HG02571 (cell line): ENCODE results near the gene PRR15.
"Not testable (repeated sequence)": the region's sequence is repeated elsewhere in the genome, so short reads cannot be mapped to it uniquely, and the experiment has no call there.

ENCODE experiments used
- ATAC-seq: cut with Tn5 transposase; IDR thresholded peaks from one replicate; pipeline ENCODE4 v1.9.1; 2021; ENCODE audit warnings: mild to moderate bottlenecking, moderate library complexity; ENCODE audit not compliant: unreplicated experiment

Gene PRR15, protein sequence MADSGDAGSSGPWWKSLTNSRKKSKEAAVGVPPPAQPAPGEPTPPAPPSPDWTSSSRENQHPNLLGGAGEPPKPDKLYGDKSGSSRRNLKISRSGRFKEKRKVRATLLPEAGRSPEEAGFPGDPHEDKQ

DNA sequence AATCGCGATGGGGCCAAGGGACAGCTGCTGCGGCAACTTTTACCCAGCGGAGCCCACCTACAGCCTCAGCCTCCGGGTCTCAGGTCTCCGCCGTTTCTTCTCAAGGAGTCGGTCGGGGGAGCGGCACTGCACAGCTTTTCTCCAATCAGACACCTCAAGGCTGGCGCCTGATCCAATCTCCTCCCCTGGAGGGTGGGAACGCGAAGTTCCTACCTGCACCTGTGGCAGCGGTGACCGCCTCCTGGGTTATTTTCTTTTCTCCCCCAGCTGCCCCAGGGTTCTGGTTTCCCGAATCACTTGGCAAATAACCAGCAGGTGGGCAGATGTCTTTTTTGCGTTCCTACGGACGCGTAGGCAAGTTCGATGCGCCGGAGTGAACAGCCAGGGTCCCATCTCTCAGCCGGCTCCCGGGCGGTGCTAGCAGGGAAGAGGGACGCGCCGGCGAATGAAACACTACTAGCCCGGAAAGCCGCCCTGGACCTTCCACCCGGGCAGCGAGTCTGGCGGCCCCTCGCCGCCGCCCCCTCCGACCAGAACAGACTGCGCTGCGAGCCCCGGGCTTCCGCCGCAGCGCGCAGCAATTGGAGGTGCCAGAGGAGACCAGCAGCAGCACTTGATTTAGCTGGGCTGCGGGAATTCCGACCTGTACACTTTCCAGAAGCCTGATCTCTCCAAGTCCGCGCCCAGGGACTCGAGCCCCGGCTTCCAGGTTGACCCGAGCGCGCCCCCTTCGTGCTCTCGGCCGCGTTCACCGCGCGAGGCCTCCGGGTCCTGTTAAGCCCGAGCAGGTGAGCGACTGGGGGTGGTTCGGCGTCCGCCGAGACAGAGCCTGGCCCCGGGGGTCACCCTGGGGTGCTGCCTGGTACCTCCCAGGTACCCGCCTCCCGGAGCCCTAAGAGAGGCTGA is at the start of gene PRR15:
TSS of gene PRR15 (plus strand) at position 246 of the 906 bp plus-strand sequence. CDS start 2,495 bp downstream, outside the sequence.
- ATAC-seq, result no peak

DNA sequence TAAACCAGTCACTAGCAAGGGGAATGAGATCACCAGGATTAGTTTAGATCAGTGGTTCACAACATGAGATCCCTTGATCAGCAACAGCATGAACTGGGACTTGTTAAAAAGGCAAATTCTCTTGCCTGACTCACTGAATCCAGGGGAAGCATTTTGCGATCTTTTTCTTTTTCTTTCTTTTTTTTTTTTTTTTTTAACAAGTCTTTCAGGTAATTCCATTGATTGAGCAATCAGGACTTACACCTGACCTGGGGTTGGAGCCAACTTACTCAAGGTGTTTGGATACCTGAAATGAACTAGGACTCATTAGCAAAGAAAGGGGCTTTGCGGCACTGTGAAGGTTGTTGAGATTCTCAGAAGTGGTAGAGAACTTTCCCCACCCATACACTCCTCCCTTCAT is 47.1 kb upstream of the PRR15 start:
- no peak for ATAC-seq

DNA sequence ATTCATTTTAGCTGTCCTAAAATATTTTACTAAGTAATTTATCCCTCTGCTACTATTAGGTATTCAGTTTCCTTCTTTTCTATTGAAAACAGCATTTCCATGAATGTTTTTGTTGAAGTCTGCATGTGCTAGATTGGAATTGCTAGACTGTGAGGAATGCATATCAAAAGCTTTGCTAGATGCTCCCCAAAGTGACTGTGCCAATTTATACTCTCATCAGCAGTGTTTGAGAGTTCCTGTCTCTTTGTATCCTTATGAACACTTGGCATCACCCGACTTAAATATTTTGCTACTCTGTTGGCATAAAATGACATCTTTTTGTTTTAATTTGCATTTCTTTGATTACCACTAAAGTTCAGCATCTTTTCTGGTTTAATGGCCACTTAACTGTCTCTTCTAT is 45.0 kb upstream of the PRR15 start:
- no peak for ATAC-seq

DNA sequence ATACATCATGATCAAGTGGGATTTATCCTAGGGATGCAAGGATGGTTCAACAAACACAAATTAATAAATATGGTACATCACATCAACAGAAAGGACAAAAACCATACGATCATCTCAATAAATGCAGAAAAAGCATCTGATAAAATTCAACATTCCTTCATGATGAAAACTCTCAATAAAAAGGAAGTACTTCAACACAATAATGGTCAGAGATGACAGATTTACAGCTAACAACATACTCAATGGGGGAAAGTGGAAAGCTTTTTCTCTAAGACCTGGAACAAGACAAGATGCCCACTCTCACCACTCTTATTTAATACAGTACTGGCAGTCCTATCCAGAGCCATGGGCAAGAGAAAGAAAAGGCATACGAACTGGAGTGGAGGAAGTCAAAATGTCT is 39.9 kb upstream of the PRR15 start:
- no peak for ATAC-seq

DNA sequence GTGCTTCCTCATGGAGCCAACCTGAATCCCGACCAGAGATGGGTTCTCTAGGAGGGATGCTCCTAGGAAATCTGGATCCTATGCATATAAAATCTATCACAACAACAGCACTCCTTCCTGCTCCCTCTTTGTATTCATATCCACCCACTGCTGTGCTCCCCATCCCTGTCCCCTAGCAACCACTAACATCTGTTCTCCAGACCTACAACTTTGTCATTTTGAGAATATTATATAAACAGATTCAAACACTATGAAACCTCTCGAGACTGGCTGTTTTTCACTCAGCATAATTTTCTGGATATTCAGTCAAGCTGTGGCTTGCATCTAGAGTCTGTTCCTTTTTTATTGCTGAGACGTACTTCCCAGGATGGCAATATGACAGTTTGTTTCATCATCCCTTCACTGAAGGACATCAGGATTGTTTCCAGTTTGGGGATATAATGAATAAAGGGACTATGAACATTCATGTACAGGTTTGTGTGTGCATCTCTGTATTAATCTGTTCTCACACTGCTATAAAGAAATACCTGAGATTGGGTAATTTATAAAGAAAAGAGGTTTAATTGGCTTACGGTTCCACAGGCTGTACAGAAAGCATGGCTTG is 36.0 kb upstream of the PRR15 start:
- ATAC-seq, result no peak

DNA sequence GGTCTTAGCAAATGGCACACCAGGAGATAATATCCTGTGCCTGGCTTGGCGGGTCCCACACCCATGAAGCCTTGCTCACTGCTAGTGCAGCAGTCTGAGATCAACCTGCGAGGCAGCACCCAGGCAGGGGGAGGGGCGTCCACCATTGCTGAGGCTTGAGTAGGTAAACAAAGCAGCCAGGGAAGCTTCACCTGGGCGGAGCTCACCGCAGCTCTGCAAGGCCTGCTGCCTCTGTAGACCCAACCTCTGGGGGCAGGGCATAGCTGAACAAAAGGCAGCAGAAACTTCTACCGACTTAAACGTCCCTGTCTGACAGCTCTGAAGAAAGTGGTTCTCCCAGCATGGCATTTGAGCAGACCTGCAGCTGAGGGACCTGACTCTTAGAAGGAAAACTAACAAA is 35.1 kb upstream of the PRR15 start:
- not testable (repeated sequence) for ATAC-seq

DNA sequence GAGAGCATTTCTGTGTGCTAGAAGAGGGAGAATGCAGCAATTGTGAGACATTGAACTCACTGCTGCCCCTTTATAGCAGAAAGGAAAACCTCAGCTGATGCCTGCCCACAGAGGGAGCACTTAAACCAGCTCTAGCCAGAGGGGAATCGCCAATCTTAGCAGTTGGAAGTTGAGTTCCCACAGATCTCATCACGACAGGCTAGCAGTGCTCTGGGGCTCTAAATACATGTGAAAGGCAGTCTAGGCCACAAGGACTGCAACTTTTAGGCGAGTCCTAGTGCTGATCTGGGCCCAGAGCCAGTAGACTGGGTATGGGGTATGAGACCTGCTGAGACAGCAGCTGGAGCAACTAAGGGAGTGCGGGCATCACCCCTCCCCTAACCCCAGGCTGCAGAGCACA is 25.2 kb upstream of the PRR15 start:
- no peak for ATAC-seq

DNA sequence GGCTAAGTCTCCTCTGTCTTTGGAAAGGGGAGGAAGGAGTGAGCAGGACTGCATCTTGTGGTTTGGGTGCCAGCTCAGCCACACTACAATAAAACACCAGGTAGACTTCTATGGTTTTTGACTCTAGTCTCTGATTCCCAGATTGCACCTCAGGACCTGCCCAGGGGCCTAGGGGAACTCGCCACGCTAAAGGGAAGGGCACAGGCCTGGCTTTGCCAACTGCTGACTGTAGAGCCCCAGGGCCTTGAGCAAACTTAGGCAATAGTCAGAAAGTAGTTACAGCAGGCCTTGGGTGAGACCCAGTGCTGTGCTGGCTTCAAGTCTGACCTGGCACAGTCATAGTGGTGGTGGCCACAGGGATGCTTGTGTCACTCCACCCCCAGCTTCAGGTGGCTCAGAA is 24.2 kb upstream of the PRR15 start:
- ATAC-seq, result no peak

DNA sequence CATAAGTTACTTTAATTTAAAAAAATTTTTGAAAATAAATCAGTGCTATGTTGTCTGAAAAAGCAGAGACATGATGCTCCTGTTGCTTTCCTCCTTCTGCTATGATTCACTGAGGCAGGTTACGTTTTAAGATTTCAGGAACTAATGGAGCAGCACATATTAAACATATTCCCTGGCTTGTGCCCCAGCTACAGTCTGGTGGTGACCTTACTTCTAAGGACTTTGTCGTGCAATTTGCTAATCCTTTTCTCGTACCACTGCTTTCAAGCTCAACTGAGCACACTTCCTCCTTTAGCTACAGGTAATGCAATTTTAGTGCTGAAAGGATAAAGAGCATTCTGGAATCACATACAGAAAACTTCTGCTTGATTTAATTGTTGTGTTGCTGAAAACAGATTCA is 16.2 kb upstream of the PRR15 start:
- ATAC-seq, result no peak

DNA sequence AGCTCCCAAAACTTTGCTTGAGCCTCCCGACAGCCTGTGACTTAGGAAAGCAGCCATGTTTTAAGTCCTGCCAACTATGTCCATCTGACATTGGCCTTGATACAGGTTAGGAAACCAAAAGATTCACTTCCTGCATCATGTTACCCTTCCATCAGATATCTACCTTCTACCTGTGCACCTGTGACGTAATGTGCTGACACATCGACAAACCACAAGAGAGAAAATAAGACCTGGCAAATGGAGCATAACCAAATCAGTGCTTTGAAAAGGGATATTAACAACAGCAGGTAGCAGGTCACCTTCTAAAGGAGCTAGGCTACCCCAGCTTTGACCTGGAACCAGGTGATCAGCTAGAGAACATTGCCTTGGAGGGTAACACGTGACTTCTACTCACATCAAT is 14.8 kb upstream of the PRR15 start:
- ATAC-seq, result no peak

DNA sequence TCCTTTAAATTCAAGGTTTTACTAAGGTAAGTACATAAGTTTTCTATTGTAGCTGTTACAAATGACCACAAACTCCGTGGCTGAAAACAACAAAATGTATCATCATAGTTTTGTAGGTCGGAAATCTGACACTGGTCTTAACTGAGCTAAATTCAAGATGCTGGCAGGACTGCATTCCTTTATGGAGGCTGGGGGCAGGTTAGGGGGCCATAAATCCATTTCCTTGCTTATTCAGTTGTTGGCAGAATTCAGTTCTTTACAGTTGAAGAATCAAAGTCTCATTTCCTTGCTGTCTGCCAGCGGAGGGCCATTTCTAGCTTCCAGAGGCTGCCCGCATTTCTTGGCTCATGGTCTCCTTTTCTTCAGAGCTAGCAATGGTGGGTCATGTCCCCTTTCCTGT is 11.2 kb upstream of the PRR15 start:
- ATAC-seq, result no peak

DNA sequence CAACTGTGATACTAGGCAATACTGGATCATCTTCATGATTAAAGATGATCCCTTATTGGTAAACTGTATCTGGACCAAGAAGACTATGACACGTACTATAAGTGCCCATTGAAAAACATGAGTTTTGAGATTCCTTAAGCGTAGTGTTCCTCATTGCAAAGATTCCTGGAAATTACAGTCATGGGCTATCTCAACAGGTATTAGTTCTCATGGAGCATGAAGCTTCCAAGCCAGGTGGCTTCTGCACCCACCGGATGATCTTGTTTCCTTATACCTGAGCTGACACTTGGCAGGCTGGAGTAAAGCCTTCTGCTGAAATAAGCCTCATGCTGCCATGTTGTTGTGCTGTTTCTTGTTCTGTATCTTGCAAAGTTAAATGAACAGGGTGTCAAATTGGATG is 8.6 kb upstream of the PRR15 start:
- no peak for ATAC-seq

DNA sequence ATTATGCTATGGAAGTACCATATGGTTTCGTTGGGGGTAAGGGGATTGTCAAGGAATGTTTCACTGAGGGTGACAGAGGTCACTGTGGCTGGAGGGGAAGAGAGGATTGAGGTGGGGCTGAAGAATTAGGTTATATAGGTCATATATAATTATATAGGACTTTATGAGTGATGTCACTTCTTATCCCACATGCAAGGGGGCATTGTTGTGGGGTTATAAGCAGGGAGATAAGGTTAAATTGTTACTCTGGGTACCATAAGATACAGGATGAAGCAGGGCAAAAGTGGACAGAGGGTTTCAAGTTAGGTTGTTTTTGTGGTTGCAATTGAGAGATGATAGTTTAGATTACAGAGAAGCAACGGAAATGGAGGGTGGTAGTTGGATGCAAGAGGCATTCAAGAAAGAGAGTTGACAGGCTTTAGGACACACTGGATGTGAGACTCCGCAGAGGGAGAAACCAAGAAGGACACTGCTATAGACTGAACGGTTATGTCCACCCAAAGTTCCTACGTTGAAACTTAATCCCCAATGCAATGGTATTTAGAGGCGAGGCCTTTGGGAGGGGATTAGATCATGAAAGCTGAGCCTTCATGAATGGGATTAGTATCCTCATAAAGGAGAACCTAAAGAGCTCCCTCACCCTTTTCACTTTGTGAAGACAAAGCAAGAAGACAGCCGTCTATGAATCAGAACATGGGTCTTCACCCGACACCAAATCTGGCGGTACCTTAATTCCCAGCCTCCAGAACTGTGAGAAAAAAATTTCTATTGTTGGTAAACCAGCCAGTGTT is 7.0 kb upstream of the PRR15 start:
- ATAC-seq, result no peak

DNA sequence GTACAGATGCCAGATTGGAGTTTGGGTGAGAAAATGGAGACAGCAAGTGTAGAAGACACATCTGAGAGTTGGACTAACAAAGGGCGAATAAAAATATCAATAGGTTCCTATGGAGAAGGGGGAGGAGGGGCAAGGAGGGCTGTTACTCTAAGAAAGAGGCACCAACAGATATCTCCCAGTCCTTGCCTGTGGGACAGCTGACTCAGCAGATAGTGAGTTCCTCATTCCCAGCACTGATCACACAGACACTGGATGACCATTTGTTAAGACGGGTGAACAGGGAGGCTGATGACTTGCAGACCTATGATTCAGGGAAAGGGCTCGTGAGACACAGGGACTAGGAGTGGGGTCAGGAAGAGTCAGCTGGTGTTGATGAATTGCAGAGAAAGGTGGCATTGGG is 5.7 kb upstream of the PRR15 start:
- no peak for ATAC-seq

DNA sequence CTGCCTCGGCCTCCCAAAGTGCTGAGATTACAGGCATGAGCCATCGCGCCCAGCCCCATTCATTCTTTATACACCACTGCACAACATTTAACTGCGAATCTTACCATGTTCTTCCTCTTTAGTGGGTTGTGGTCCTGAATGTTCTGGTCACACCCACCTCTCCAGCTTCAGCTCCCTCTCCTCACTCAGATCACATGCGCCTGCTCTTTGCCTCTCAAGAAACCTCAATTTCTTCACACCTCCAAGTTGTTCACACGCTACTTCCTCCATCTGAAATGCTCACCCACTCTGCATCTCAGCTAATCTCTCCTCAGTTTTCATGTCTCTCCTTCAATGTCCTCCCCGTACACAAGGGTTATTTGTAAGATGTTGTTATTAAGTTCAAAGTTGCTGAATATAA is 2.4 kb upstream of the PRR15 start:
- no peak for ATAC-seq

DNA sequence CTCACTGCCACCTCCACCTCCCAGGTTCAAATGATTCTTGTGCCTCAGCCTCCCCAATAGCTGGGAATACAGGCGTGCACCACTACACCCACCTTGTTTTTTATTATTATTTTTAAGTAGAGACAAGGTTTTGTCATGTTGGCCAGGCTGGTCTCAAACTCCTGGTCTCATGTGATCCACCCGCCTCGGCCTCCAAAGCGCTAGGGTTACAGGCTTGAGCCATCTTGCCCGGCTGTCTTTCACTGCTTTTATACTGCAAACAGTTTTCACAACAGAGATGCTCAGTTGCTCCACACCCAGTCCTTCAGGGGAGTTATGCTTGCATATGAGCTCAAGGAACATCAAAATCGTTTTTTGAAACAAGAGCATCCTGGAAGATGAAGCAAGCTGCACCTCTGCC is 1.3 kb upstream of the PRR15 start:
- ATAC-seq, result no peak

DNA sequence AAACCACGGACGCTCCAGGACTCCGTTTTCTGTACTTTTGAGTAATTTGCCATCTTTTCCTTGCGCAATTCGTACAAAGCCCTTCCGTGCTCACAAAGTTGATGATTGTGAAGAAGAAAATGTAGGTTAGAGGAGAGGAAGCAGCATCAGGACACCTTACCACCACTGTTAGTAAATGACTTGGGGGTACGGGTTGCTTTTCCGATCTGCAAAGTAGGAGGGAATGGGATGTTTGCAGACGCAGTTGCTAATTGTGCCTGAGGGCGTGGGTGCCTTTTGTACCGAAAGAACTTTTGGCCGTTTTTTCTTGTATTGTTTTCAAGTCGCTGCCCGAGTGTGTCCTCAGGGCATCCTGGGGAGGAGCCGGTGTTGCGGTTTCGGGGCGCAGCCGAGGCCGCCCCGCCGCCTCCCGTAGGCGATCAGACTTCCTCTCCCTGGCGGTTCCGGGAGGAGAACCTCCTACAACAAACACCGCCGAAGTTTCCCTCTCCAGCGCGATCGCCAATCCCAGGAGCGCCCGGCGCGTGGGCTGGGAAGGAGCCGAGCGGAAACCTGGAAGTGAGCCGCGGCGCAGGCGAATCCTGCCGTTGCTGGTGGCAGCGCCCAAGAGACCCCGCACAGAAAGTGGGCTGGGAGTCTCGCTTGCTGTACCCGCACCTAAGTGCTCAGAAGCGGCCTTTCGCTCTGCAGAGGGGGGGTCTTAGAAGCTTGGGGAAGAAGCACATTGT is 1.0 kb downstream of the PRR15 start:
- no peak for ATAC-seq

DNA sequence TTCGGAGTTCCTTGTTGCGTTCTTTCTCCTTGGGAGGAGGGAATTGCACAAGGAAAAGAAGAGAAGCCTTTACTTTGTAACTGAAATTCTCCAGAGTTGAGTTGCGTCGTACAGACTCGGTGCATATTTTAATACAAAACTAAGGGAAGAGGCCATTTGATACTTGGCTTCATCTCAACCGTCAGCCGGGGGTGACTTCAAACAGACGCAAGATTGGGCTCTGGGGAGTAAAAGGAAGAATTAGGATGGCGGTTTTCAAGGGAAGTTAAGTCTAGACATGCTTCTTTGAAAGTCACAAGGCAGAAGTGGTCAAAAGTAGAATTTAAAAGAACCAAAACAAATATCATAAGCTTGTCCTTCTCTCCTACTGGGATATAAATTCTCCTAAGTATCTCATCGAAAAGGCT is 1.6 kb downstream of the PRR15 start:
- ATAC-seq, result no peak

DNA sequence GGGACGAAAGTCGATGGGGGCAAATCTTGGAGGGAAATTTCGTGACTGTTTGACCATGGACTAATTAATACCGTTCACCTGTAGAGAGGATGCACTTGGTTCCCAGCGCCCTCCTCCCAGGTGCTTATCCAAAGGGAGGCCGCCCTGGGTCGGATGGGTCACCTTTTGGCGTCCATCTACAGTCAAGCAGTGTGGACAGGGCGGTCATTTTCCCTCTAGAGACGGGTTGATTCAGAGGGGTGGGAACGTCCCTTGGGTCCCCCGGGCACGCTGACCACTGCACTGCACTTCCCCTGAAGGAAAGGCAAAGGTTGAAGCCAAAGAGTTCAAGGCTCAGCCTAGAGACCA is 2.0 kb downstream of the PRR15 start:
- ATAC-seq, result no peak

DNA sequence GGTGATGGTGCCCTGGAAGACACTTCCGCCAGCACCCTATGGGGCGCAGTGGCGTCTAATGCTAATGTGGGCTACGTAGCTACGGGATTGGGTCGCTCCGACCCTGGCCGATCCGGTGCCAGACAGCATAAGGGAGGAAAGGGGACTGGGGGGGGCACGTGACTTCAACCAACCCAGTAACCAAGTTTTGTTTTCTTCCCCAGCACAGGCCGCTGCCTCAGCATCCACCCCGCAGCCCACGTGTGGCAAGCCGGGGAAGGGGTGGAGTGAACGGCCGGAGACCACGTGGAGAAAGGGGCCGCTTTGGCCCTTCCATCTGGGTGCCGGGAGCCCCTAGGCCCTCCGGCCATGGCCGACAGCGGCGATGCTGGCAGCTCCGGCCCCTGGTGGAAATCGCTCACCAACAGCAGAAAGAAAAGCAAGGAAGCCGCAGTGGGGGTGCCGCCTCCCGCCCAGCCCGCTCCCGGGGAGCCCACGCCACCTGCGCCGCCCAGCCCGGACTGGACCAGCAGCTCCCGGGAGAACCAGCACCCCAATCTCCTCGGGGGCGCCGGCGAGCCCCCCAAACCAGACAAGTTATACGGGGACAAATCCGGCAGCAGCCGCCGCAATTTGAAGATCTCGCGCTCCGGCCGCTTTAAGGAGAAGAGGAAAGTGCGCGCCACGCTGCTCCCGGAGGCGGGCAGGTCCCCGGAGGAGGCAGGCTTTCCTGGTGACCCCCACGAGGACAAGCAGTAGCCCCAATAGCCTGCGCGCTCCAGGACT is 2.5 kb downstream of the PRR15 start:
- no peak for ATAC-seq
